ENCODE results near the gene ASPDH. TPM values are rescaled to one million over a fixed set of nuclear protein-coding genes. Genes with fewer than 3 reads are reported as not detected.

Gene ASPDH
- total RNA-seq, 1 experiment from 2014 or later, result not detected

DNA sequence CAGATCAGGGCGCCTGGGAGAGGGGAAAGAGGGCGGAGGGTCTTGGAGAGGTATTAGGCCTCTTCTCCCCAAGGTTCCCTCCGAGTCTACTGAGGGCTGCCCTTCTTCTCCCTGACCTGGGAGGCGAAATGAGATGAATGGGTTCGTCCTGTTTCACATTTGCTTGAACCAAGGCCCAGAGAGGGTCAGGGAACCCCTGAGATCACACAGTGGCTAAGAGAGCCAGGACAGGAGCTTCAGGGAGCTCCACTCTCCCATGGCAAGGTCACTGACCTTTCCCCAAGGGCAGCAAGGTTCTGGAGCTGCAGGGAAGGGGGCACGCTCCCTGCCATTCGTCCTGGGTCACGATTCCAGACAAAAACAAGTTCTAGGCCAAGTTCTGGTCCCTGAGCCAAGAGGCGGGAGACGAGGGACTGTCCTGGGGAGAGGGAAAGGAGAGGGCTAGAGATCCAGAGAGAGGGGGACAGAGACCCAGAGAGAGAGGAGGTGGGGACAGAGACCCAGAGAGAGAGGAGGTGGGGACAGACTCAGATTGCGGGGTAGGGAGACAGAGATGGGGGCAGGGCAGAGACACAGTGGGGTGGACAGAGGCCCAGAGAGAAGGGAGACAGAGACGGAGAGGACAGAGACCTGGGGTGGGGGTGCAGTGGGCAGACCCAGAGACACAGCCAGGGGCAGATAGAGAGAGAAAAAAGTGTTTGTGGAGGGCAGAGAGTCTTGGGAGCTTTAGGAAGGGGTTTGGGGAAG, 541 bp downstream of the ASPDH start:
- no peak overlapping the region for H3K9ac ChIP-seq (ENCODE audit: low read length)
- no peak overlapping the region for H3K27ac ChIP-seq (ENCODE audit: low read depth, low read length)
- DNase-seq (ENCODE audit: low read depth, low spot score) (no peak), ATAC-seq (no peak)
- intact Hi-C loops (cut with micrococcal nuclease), result no loop called here
- H4K20me1 ChIP-seq (ENCODE audit: insufficient read depth), result no peaks in the 10 kb centered on the region
- H3K79me2 ChIP-seq (ENCODE audit: insufficient read depth, low read length), result peaks cover 8% of the 10 kb centered on the region; the same call in 1 of the 2 replicates
- BruUV-seq (replicated peaks), result no TSS peak
- no peaks in the 10 kb centered on the region for H3K9me3 ChIP-seq (ENCODE audit: control insufficient read depth in 1 of 2, insufficient read depth in 1 of 2, low read depth in 1 of 2, low read length in 2 of 2)
- ChIA-PET RAD21 (ENCODE audit: low non-redundant PET in 1 of 2, low total read pairs in 2 of 2, uncharacterized antibody in 2 of 2, unreplicated experiment in 2 of 2) (no interaction called here), CTCF (no interaction called here), POLR2A (no interaction called here)
- H2AFZ ChIP-seq (ENCODE audit: low read depth, low read length, poor library complexity, severe bottlenecking), result no peak overlapping the region
- peaks cover 3 to 15% of the 10 kb centered on the region in 2 experiments; a peak in 3 of 4 replicates for H3K4me1 ChIP-seq (ENCODE audit: control insufficient read depth in 1 of 2, insufficient read depth in 2 of 2, low read length in 2 of 2)
- no peaks in the 10 kb centered on the region for H3K9me2 ChIP-seq (ENCODE audit: insufficient read depth)
- H3K4me2 ChIP-seq (ENCODE audit: low read length), result no peak overlapping the region
- H3K4me3 ChIP-seq (replicated peaks in 1 of 2; ENCODE audit: low read depth in 1 of 2, low read length in 2 of 2), result no peak overlapping the region
- H3K27me3 ChIP-seq (ENCODE audit: insufficient read depth, low read length), result no peaks in the 10 kb centered on the region
- no peaks in the 10 kb centered on the region for H3K36me3 ChIP-seq (ENCODE audit: control insufficient read depth in 1 of 2, insufficient read depth in 2 of 2, low read length in 2 of 2)
- TF ChIP-seq ZNF274 (IDR thresholded peaks at IDR 0.05; ENCODE audit: low read depth, low read length) (no peak), EGR1 (IDR thresholded peaks at IDR 0.05; ENCODE audit: low read depth) (no peak), ZFX (IDR thresholded peaks at IDR 0.05) (no peak), JUND (IDR thresholded peaks at IDR 0.05) (no peak), ATF3 (IDR thresholded peaks at IDR 0.05) (no peak), EZH2phosphoT487 (IDR thresholded peaks at IDR 0.05; ENCODE audit: borderline replicate concordance) (no peak), SIN3A (IDR thresholded peaks at IDR 0.05; ENCODE audit: low read depth) (no peak), FOSL1 (IDR thresholded peaks at IDR 0.05; ENCODE audit: low read depth) (no peak), POLR2AphosphoS5 (IDR thresholded peaks at IDR 0.05; ENCODE audit: low read depth, low read length) (no peak), TCF7L2 (IDR thresholded peaks at IDR 0.05; ENCODE audit: borderline replicate concordance, extremely low read depth, insufficient read depth, insufficient read length) (no peak), SP1 (IDR thresholded peaks at IDR 0.05; ENCODE audit: low read depth) (no peak), RAD21 (IDR thresholded peaks at IDR 0.05; ENCODE audit: low read depth) (no peak), SRF (IDR thresholded peaks at IDR 0.05; ENCODE audit: low read depth) (no peak)
- TF ChIP-seq, protein P1, sequence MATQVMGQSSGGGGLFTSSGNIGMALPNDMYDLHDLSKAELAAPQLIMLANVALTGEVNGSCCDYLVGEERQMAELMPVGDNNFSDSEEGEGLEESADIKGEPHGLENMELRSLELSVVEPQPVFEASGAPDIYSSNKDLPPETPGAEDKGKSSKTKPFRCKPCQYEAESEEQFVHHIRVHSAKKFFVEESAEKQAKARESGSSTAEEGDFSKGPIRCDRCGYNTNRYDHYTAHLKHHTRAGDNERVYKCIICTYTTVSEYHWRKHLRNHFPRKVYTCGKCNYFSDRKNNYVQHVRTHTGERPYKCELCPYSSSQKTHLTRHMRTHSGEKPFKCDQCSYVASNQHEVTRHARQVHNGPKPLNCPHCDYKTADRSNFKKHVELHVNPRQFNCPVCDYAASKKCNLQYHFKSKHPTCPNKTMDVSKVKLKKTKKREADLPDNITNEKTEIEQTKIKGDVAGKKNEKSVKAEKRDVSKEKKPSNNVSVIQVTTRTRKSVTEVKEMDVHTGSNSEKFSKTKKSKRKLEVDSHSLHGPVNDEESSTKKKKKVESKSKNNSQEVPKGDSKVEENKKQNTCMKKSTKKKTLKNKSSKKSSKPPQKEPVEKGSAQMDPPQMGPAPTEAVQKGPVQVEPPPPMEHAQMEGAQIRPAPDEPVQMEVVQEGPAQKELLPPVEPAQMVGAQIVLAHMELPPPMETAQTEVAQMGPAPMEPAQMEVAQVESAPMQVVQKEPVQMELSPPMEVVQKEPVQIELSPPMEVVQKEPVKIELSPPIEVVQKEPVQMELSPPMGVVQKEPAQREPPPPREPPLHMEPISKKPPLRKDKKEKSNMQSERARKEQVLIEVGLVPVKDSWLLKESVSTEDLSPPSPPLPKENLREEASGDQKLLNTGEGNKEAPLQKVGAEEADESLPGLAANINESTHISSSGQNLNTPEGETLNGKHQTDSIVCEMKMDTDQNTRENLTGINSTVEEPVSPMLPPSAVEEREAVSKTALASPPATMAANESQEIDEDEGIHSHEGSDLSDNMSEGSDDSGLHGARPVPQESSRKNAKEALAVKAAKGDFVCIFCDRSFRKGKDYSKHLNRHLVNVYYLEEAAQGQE (IDR thresholded peaks at IDR 0.05; ENCODE audit: low read depth), result no peak
- TF ChIP-seq, protein P2, sequence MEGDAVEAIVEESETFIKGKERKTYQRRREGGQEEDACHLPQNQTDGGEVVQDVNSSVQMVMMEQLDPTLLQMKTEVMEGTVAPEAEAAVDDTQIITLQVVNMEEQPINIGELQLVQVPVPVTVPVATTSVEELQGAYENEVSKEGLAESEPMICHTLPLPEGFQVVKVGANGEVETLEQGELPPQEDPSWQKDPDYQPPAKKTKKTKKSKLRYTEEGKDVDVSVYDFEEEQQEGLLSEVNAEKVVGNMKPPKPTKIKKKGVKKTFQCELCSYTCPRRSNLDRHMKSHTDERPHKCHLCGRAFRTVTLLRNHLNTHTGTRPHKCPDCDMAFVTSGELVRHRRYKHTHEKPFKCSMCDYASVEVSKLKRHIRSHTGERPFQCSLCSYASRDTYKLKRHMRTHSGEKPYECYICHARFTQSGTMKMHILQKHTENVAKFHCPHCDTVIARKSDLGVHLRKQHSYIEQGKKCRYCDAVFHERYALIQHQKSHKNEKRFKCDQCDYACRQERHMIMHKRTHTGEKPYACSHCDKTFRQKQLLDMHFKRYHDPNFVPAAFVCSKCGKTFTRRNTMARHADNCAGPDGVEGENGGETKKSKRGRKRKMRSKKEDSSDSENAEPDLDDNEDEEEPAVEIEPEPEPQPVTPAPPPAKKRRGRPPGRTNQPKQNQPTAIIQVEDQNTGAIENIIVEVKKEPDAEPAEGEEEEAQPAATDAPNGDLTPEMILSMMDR (IDR thresholded peaks at IDR 0.05 in 2 of 3, conservative IDR thresholded peaks at IDR 0.05 in 1 of 3; ENCODE audit: borderline replicate concordance in 1 of 3, insufficient read depth in 1 of 3, low read depth in 2 of 3, low read length in 2 of 3), result no peak
- TF ChIP-seq, protein P3, sequence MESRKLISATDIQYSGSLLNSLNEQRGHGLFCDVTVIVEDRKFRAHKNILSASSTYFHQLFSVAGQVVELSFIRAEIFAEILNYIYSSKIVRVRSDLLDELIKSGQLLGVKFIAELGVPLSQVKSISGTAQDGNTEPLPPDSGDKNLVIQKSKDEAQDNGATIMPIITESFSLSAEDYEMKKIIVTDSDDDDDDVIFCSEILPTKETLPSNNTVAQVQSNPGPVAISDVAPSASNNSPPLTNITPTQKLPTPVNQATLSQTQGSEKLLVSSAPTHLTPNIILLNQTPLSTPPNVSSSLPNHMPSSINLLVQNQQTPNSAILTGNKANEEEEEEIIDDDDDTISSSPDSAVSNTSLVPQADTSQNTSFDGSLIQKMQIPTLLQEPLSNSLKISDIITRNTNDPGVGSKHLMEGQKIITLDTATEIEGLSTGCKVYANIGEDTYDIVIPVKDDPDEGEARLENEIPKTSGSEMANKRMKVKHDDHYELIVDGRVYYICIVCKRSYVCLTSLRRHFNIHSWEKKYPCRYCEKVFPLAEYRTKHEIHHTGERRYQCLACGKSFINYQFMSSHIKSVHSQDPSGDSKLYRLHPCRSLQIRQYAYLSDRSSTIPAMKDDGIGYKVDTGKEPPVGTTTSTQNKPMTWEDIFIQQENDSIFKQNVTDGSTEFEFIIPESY (IDR thresholded peaks at IDR 0.05; ENCODE audit: extremely low read depth, insufficient replicate concordance, low read length), result no peak
- TF ChIP-seq, protein P4, sequence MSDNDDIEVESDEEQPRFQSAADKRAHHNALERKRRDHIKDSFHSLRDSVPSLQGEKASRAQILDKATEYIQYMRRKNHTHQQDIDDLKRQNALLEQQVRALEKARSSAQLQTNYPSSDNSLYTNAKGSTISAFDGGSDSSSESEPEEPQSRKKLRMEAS (IDR thresholded peaks at IDR 0.05), result no peak
